K562 (cell line): ENCODE data around the gene LIAS. TPM values are rescaled to one million over a fixed set of nuclear protein-coding genes. Genes with fewer than 3 reads are reported as not detected.

Experiments
- CEBPG ChIP-seq, 3 experiments: fragments of 200-800 bp in 1 of 3; sonication (Bioruptor generic) in 1 of 3; sonication (generic) in 1 of 3; formaldehyde crosslinking in 1 of 3; IDR thresholded peaks in 2 of 3; conservative IDR thresholded peaks in 1 of 3; 2 replicates each; pipeline versions ENCODE4 v1.6.1 to v1.8.0; 2016 to 2022; ENCODE audit warnings: missing compliant biosample characterization in 2 of 3, missing genetic modification characterization in 2 of 3, mild to moderate bottlenecking in 1 of 3, missing genetic modification reagents in 1 of 3
- FOXK1 ChIP-seq: sonication (generic); formaldehyde crosslinking; IDR thresholded peaks from 2 replicates; pipeline ENCODE4 v1.8.0; 2022; ENCODE audit warnings: missing genetic modification reagents, mild to moderate bottlenecking, borderline replicate concordance
- FOXP1 ChIP-seq: sonication (generic); formaldehyde crosslinking; IDR thresholded peaks from 2 replicates; pipeline ENCODE4 v1.8.0; 2022; ENCODE audit warnings: mild to moderate bottlenecking, missing genetic modification reagents
- HMG20A ChIP-seq: fragments of 450-650 bp; formaldehyde crosslinking; conservative IDR thresholded peaks from 2 replicates; pipeline ENCODE4 v1.4.0; 2020; ENCODE audit warnings: mild to moderate bottlenecking, mixed read lengths
- JUNB ChIP-seq: fragments of 450-650 bp; formaldehyde crosslinking; conservative IDR thresholded peaks from 2 replicates; pipeline ENCODE4 v1.4.0; 2020; ENCODE audit warnings: mild to moderate bottlenecking
- SETDB1 ChIP-seq: IDR thresholded peaks from one replicate; pipeline ENCODE4 v1.6.1; 2012; ENCODE audit warnings: low read length, control low read depth, inconsistent platforms
- THAP12 ChIP-seq: fragments of 250-450 bp; sonication (Bioruptor Pico); IDR thresholded peaks from 2 replicates; pipeline ENCODE4 v1.9.0; 2021; ENCODE audit warnings: mild to moderate bottlenecking, inconsistent platforms
- ZFP1 ChIP-seq: fragments of 450-650 bp; formaldehyde crosslinking; IDR thresholded peaks from 2 replicates; pipeline ENCODE4 v1.4.0; 2020; ENCODE audit warnings: mild to moderate bottlenecking, mixed read lengths
- polyA plus RNA-seq, 8 experiments: library from polyadenylated mRNA; depleted of rRNA in 4 of 8; stranded (reverse) in 5 of 8; unstranded in 3 of 8; fragments of >200 nt; fragmentation: Nextera tagmentation in 2 of 8; fragmentation: Illumina TruSeq in 1 of 8; extraction: Ambion mirVana in 2 of 8; extraction: Trizol in 1 of 8; gene quantifications; 2 replicates each; pipeline versions ENCODE4 v1.2.1 to v1.2.3, GENCODE V29; 2011 to 2014; ENCODE audit warnings: inconsistent platforms in 1 of 8, missing spikeins in 1 of 8
- total RNA-seq, 7 experiments: library from RNA; depleted of rRNA in 6 of 7; stranded (reverse); fragments of >200 nt in 6 of 7; fragmentation: Illumina TruSeq in 2 of 7; extraction: Trizol in 2 of 7; gene quantifications; 2 replicates each; pipeline versions ENCODE4 v1.2.1 to v1.2.3, GENCODE V29; 2011 to 2021; ENCODE audit warnings: low replicate concordance in 1 of 7

Gene LIAS
- total and polyA plus RNA-seq, 9 of the 15 experiments (the other 6 are each of a cell fraction or from before 2014, with no cell fraction given): 21.9 to 57.1 (median 42.1) TPM

- TF ChIP-seq JUNB (CRISPR knock-in tag) (no peak), FOXP1 (CRISPR knock-in tag) (no peak), SETDB1 (no peak), THAP12 (CRISPR knock-in tag) (no peak), ZFP1 (CRISPR knock-in tag) (no peak), CEBPG (CRISPR knock-in tag; IDR thresholded peaks at IDR 0.05) (no peak), CEBPG (tag; conservative IDR thresholded peaks at IDR 0.05 in 1 of 2, IDR thresholded peaks at IDR 0.05 in 1 of 2) (no peak), HMG20A (CRISPR knock-in tag) (no peak), FOXK1 (CRISPR knock-in tag) (no peak)
- TF ChIP-seq, all 486 proteins: peak for 0
Observed at GRCh38 chr4:39472396-39472795, 13.5 kb downstream of the LIAS start (continued).
